Mucosa of descending colon (tissue), 3 donors: ENCODE data around the gene PTH1R. TPM values are rescaled to one million over a fixed set of nuclear protein-coding genes. Genes with fewer than 3 reads are reported as not detected.

Experiments used
- ATAC-seq: fragments of 200-7000 bp; cut with Tn5 transposase; one replicate; pipeline ENCODE4 v1.9.1; 2020; ENCODE audit warnings: mild to moderate bottlenecking, moderate library complexity
- DNase-seq, 3 donors: peaks; one replicate each; pipeline ENCODE4 v3.0.0-alpha.2; 2020
- H3K36me3 ChIP-seq: fragments of 200-600 bp; one replicate; pipeline ENCODE4 v1.8.0; 2021; ENCODE audit warnings: low read depth, mild to moderate bottlenecking
- H3K4me1 ChIP-seq: fragments of 200-600 bp; one replicate; pipeline ENCODE4 v1.8.0; 2021; ENCODE audit warnings: low read depth, mild to moderate bottlenecking
- H3K4me3 ChIP-seq: fragments of 200-600 bp; one replicate; pipeline ENCODE4 v1.8.0; 2021; ENCODE audit warnings: mild to moderate bottlenecking
- H3K9me3 ChIP-seq: fragments of 200-600 bp; one replicate; pipeline ENCODE4 v1.8.0; 2021; ENCODE audit warnings: mild to moderate bottlenecking
- CTCF ChIP-seq: fragments of 200-600 bp; IDR thresholded peaks from one replicate; pipeline ENCODE4 v1.8.0; 2022; ENCODE audit warnings: antibody characterized with exemption, mild to moderate bottlenecking
- intact Hi-C, 2 donors: fragments of 100-400 bp; cut with DNase I in 1 of 2; cut with micrococcal nuclease in 1 of 2; formaldehyde crosslinking; loops; one replicate each; pipeline versions ENCODE4 v1.11.0 to v1.11.1; 2022; cut with DNase I, micrococcal nuclease
- total RNA-seq, 3 donors: library from RNA; stranded (reverse); fragmentation: NEBNext Ultra II Directional in 2 of 3; extraction: Animal tissue kit (Norgen Biotek cat#: 25700) in 2 of 3; gene quantifications; one replicate each; pipeline versions ENCODE4 v1.2.1 to v1.2.4, GENCODE V29; 2021 to 2023
- donor health status: DM: no; HTN: no; CAD: no; lungs with moderate emphysema.
- donor health status: DM: no; HTN: no; CAD: no.
- donor health status: DM: no; HTN: yes; CAD: no.

The PTH1R gene
- total RNA-seq, 3 donors from 2014 or later = 0.87 to 4.6 (median 1.9) TPM

- Histone ChIP-seq H3K4me1 (no peaks in the 10 kb centered on the region), H3K4me3 (no peak overlapping the region), H3K36me3 (no peaks in the 10 kb centered on the region), H3K9me3 (no peaks in the 10 kb centered on the region)
- TF ChIP-seq CTCF = no peak
- DNase-seq = peak in 2 of 3 donors; percentile 11 to 27
- intact Hi-C loops = no loop called here
- no peak for ATAC-seq
These were observed 23.8 kb upstream of the PTH1R start for GRCh38 chr3:46853441-46854415.

- intact Hi-C loops = no loop called here
- TF ChIP-seq CTCF = no peak
- no peak for ATAC-seq
- H3K9me3 ChIP-seq = no peaks in the 10 kb centered on the region
- H3K36me3 ChIP-seq = no peaks in the 10 kb centered on the region
- no peak overlapping the region for H3K4me3 ChIP-seq
- H3K4me1 ChIP-seq = no peaks in the 10 kb centered on the region
- peak in 2 of 3 donors; percentile 8 to 24 for DNase-seq
These were observed 22.9 kb upstream of the PTH1R start for GRCh38 chr3:46854555-46854991.

- peak in 2 of 3 donors; percentile 11 to 30 for DNase-seq
- intact Hi-C loops = no loop called here
- TF ChIP-seq CTCF = no peak
- ATAC-seq = no peak
- H3K4me1 ChIP-seq = no peaks in the 10 kb centered on the region
- H3K36me3 ChIP-seq = no peaks in the 10 kb centered on the region
- H3K9me3 ChIP-seq = no peaks in the 10 kb centered on the region
- no peak overlapping the region for H3K4me3 ChIP-seq
These were observed 20.7 kb upstream of the PTH1R start for GRCh38 chr3:46856576-46857471.

GRCh38 chr3:46857485-46858341 lies 19.8 kb upstream of the PTH1R start:
- DNase-seq (peak in 2 of 3 donors; percentile 10 to 13), ATAC-seq (no peak)
- no peaks in the 10 kb centered on the region for H3K9me3 ChIP-seq
- intact Hi-C loops = no loop called here
- no peaks in the 10 kb centered on the region for H3K36me3 ChIP-seq
- H3K4me1 ChIP-seq = no peaks in the 10 kb centered on the region
- H3K4me3 ChIP-seq = no peak overlapping the region
- no peak for TF ChIP-seq CTCF

- TF ChIP-seq CTCF = no peak
- no peaks in the 10 kb centered on the region for H3K4me1 ChIP-seq
- intact Hi-C loops = no loop called here
- H3K4me3 ChIP-seq = no peak overlapping the region
- peak in 2 of 3 donors; percentile 14 to 19 for DNase-seq
- H3K36me3 ChIP-seq = no peaks in the 10 kb centered on the region
- no peaks in the 10 kb centered on the region for H3K9me3 ChIP-seq
- no peak for ATAC-seq
These were observed 19.1 kb upstream of the PTH1R start for GRCh38 chr3:46858456-46858855.
